ENCODE data around the gene OR2A14.

Gene OR2A14

GRCh38 chr7:144122876-144123275 is at the start of gene OR2A14:
Gene OR2A14 (plus strand): TSS chr7:144123176. CDS start chr7:144129113, 5,937 bp downstream.
- POLR2A ChIA-PET (ENCODE audit: low non-redundant PET), result no interaction called here
- no peak within 1 kb of the TSS for H3K27ac ChIP-seq

GRCh38 chr7:144074374-144074773 is 48.6 kb upstream of the OR2A14 start:
- ChIA-PET POLR2A (ENCODE audit: low non-redundant PET) (no interaction called here), CTCF (no interaction called here)
- no peak overlapping the region for H3K27ac ChIP-seq
- no peak for TF ChIP-seq CTCF (conservative IDR thresholded peaks at IDR 0.05; ENCODE audit: low read depth)
- DNase-seq (ENCODE audit: low spot score), result no peak

More at GRCh38 chr7:144122876-144123275, at the start of gene OR2A14:
- DNase-seq (ENCODE audit: low spot score), result no peak
- CTCF ChIA-PET, result no interaction called here
- TF ChIP-seq CTCF (conservative IDR thresholded peaks at IDR 0.05; ENCODE audit: low read depth), result no peak

- ChIA-PET CTCF (no interaction called here), POLR2A (ENCODE audit: low non-redundant PET) (no interaction called here)
- TF ChIP-seq CTCF (conservative IDR thresholded peaks at IDR 0.05; ENCODE audit: low read depth), result no peak
- DNase-seq (ENCODE audit: low spot score), result no peak
- no peak within 1 kb of the TSS for H3K27ac ChIP-seq
Observed at GRCh38 chr7:144085978-144086377, 37.0 kb upstream of the OR2A14 start, which contains the start of gene OR2A12. Gene OR2A12 (plus strand): TSS chr7:144086278. CDS start chr7:144095108, 8,830 bp downstream.

- DNase-seq (ENCODE audit: low spot score), result no peak
- ChIA-PET CTCF (no interaction called here), POLR2A (ENCODE audit: low non-redundant PET) (no interaction called here)
- no peak overlapping the region for H3K27ac ChIP-seq
- TF ChIP-seq CTCF (conservative IDR thresholded peaks at IDR 0.05; ENCODE audit: low read depth), result no peak
Observed at GRCh38 chr7:144086730-144087129, 36.2 kb upstream of the OR2A14 start.

- no peak for DNase-seq (ENCODE audit: low spot score)
- H3K27ac ChIP-seq, result no peak overlapping the region
- ChIA-PET POLR2A (ENCODE audit: low non-redundant PET) (no interaction called here), CTCF (no interaction called here)
- no peak for TF ChIP-seq CTCF (conservative IDR thresholded peaks at IDR 0.05; ENCODE audit: low read depth)
Observed at GRCh38 chr7:144087230-144087629, 35.7 kb upstream of the OR2A14 start.

GRCh38 chr7:144090667-144091066 is 32.3 kb upstream of the OR2A14 start:
- TF ChIP-seq CTCF (conservative IDR thresholded peaks at IDR 0.05; ENCODE audit: low read depth), result no peak
- POLR2A ChIA-PET (ENCODE audit: low non-redundant PET), result no interaction called here

GRCh38 chr7:144098776-144099175 is 24.2 kb upstream of the OR2A14 start:
- no peak overlapping the region for H3K27ac ChIP-seq
- DNase-seq (ENCODE audit: low spot score), result no peak
- no peak for TF ChIP-seq CTCF (conservative IDR thresholded peaks at IDR 0.05; ENCODE audit: low read depth)
- ChIA-PET POLR2A (ENCODE audit: low non-redundant PET) (no interaction called here), CTCF (no interaction called here)

More at GRCh38 chr7:144090667-144091066, 32.3 kb upstream of the OR2A14 start:
- CTCF ChIA-PET, result no interaction called here
- no peak overlapping the region for H3K27ac ChIP-seq
- DNase-seq (ENCODE audit: low spot score), result no peak

Data from RWPE1 (cell line).